ENCODE data around the gene ADCY4.

- TF ChIP-seq CTCF (IDR thresholded peaks at IDR 0.05): no peak
- no peak for TF ChIP-seq POLR2A (IDR thresholded peaks at IDR 0.05)
Measured at GRCh38 chr14:24300326-24300980, 34.4 kb downstream of the ADCY4 start.

Data from Peyer's patch (tissue), 4 donors.